ENCODE data around the gene MTG1.

- no peak for TF ChIP-seq CTCF (IDR thresholded peaks at IDR 0.05; ENCODE audit: insufficient read depth, low read depth, low read length)
- no peak for TF ChIP-seq EZH2 (IDR thresholded peaks at IDR 0.05; ENCODE audit: insufficient read depth, low read length)
These were observed 61.7 kb downstream of the MTG1 start for GRCh38 chr10:133455611-133456031.

Measured in astrocyte (in vitro differentiated cells and primary cell).